Effector memory CD8-positive, alpha-beta T cell (primary cell): ENCODE measurements around the gene DPP10.
"Not testable (repeated sequence)": the region's sequence is repeated elsewhere in the genome, so short reads cannot be mapped to it uniquely, and the experiment has no call there.

Experiments used
- ATAC-seq: fragments of 150-1000 bp; cut with Tn5 transposase; replicated peaks from 2 replicates; pipeline ENCODE4 v1.10.0; 2021; ENCODE audit warnings: mild to moderate bottlenecking, moderate library complexity
- DNase-seq, 3 experiments: peaks; one replicate each; pipeline ENCODE4 v3.0.0; 2021
- H3K27ac Mint-ChIP-seq, 2 donors: one replicate each; pipeline ENCODE4 v1.8.0; 2022; ENCODE audit warnings: mild to moderate bottlenecking in 2 of 2, mixed read lengths in 2 of 2, moderate library complexity in 2 of 2
- H3K27me3 Mint-ChIP-seq, 2 donors: one replicate each; pipeline ENCODE4 v1.8.0; 2022; ENCODE audit warnings: mixed read lengths in 2 of 2
- H3K36me3 Mint-ChIP-seq: one replicate; pipeline ENCODE4 v1.8.0; 2022; ENCODE audit warnings: mild to moderate bottlenecking, moderate library complexity, mixed read lengths; ENCODE audit not compliant: insufficient read depth
- H3K4me1 Mint-ChIP-seq, 2 donors: one replicate each; pipeline ENCODE4 v1.8.0; 2022; ENCODE audit warnings: low read depth in 2 of 2, mixed read lengths in 2 of 2
- H3K4me3 Mint-ChIP-seq, 2 donors: one replicate each; pipeline ENCODE4 v1.8.0; 2022; ENCODE audit warnings: mild to moderate bottlenecking in 2 of 2, mixed read lengths in 2 of 2, moderate library complexity in 2 of 2
- H3K9me3 Mint-ChIP-seq, 2 donors: one replicate each; pipeline ENCODE4 v1.8.0; 2022; ENCODE audit warnings: mixed read lengths in 2 of 2

The DPP10 gene

DNA sequence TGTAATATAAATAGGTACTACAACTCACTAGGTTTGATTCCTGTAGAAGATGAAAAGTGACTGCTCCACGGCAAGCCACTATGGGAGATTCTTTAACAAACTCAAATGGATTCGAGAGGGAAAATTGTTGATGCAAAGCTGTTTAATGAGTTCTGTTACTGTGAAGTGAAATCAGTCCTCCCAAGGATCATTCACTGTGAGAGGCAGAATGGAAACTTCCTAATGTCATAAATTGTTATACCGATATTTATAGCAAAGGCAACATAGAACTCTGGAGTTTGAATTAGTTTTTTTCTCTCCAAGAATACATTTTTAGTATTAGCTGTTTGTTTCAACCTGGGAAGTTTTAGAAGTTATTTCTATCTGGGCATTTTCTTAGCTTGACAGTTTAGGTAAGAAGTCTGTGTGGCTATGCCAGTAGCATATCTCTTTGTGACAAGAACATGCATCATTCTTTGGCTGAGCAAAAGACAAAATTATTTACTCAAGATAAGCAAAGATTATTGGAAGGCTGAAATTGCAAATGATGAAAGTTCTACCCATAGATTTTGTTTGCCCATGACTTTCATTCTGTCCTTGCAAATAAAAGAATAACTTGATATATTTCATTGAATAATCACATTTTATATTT, 979.7 kb downstream of the DPP10 start:
- H3K4me1 Mint-ChIP-seq, result no peaks in the 10 kb centered on the region
- H3K27me3 Mint-ChIP-seq, result no peaks in the 10 kb centered on the region
- no peak overlapping the region for H3K4me3 Mint-ChIP-seq
- H3K9me3 Mint-ChIP-seq, result peaks cover 15 to 24% of the 10 kb centered on the region in 2 donors
- ATAC-seq (no peak), DNase-seq (no peak)
- no peaks in the 10 kb centered on the region for H3K36me3 Mint-ChIP-seq
- no peak overlapping the region for H3K27ac Mint-ChIP-seq

DNA sequence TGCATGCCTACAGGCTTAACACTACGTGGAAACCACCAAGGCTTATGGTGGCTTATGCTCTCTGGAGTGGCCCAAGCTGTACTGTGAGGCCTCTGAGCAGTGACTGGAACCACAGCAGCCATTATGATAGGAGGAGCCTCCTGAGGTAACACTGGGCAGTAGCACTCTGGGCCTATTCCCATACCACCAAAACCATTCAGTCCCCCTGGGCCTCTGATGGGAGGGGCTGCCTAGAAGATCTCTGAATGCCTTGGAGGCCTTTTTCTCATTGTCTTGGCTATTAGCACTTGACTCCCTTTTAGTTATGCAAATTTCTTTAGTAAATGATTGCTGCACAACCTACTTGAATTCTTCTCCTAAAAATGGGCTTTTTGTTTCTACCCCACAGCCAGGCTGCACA, 985.0 kb downstream of the DPP10 start:
- H3K36me3 Mint-ChIP-seq, result no peaks in the 10 kb centered on the region
- no peaks in the 10 kb centered on the region for H3K4me1 Mint-ChIP-seq
- H3K4me3 Mint-ChIP-seq, result no peak overlapping the region
- no peak overlapping the region for H3K27ac Mint-ChIP-seq
- DNase-seq, result no peak
- H3K27me3 Mint-ChIP-seq, result no peaks in the 10 kb centered on the region
- H3K9me3 Mint-ChIP-seq, result peaks cover 14 to 16% of the 10 kb centered on the region in 2 donors
- no peak for ATAC-seq

DNA sequence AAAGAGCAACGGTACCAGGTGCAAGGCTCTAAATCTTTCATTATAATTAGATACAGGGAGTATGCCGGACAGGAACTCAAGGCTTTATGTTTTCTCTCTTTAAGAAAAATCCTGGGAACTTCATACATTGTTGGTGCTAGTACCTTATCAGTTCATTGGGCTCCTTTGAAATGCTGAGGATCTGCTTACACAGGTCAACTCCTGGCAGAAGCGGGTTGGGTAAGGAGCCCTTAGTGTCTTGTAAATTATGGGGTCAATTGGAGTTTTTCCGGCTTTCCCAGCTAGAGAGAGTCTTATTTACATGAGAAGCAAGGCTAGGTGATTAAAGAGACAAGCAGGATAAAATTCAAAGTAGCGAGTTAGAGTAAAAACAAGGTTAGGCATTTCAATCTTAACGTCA, 998.3 kb downstream of the DPP10 start:
- not testable (repeated sequence) for H3K36me3 Mint-ChIP-seq, H3K4me3 Mint-ChIP-seq, H3K4me1 Mint-ChIP-seq, ATAC-seq, H3K27ac Mint-ChIP-seq, DNase-seq, H3K27me3 Mint-ChIP-seq
- peaks cover 9 to 11% of the 10 kb centered on the region in 2 donors for H3K9me3 Mint-ChIP-seq

DNA sequence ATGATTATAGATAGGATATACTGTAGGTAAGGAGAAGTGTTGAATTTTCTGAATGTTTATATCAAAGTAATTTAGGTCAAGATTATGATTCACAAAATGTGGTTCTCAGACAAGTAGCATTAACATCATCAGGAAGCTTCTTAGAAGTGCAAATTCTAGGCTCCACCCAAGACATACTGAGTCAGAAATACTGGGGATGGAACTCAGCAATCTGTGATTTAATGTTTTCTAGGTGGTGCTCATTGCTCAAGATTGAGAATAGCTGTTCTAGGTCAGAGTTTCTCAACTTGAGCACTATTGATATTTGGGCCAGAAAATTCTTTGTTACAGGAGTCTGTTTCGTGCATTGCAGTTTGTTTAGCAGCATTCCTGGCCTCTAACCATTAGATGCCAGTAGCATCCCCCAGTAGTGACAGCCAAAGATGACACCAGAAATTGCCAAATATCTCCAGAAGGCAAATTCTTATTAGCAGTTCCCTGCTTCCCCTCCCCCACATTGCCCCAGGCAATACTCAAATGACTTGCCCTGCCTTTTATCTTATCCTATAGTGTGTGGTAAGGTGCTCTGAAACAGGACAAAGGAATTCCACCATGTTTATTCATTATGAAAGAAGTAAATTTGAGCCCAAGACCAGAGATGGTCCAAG, 1001.2 kb downstream of the DPP10 start:
- DNase-seq, result no peak
- no peaks in the 10 kb centered on the region for H3K4me1 Mint-ChIP-seq

DNA sequence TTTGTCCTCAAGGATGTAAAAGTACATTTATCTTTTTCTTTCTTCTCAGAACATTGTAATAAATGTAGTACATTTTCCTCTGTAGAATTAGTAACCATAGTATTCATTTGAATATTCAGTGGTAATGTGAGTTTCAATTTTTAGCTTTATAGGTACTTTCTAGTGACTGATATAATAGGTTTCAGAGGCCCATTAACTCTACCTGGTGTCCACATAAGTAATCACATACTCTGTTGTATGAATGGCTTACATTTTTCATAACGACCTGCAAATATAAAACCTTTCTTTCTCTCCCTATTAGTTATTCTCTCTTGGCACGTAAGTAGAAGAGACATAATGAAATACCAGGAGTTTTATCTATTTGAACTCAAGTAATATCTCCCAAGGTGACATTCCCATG, 1017.6 kb downstream of the DPP10 start:
- Mint-ChIP-seq H3K4me1 (no peaks in the 10 kb centered on the region), H3K27ac (no peak overlapping the region), H3K27me3 (no peaks in the 10 kb centered on the region), H3K9me3 (peaks cover 9 to 12% of the 10 kb centered on the region in 2 donors), H3K4me3 (no peak overlapping the region), H3K36me3 (no peaks in the 10 kb centered on the region)
- no peak for DNase-seq
- no peak for ATAC-seq

More for the DNA sequence above, 1001.2 kb downstream of the DPP10 start:
- no peak for ATAC-seq
- H3K36me3 Mint-ChIP-seq, result no peaks in the 10 kb centered on the region
- no peak overlapping the region for H3K27ac Mint-ChIP-seq
- peaks cover 21 to 28% of the 10 kb centered on the region in 2 donors for H3K9me3 Mint-ChIP-seq
- no peak overlapping the region for H3K4me3 Mint-ChIP-seq
- no peaks in the 10 kb centered on the region for H3K27me3 Mint-ChIP-seq

DNA sequence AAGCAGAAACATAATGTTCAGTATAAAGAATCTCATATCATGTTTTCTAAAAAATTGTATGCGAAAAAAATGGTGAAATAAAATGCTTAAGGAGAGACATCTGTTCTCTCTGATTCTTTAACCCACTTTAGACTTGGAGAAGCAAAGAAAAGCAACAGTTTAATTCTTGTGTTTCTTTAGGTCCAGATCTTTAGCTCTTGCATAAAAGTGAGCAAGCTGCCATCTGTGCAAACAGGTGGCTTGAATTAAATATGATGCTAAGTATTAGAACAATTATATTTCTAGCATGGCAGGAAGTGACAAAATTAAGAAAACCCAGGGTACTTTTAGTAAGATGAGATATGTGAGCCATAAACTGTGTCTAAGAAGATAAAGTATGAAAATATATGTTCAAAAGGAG, 1038.3 kb downstream of the DPP10 start:
- no peak overlapping the region for H3K27ac Mint-ChIP-seq
- H3K27me3 Mint-ChIP-seq, result no peaks in the 10 kb centered on the region
- peaks cover 5 to 6% of the 10 kb centered on the region in 2 donors for H3K9me3 Mint-ChIP-seq
- no peak overlapping the region for H3K4me3 Mint-ChIP-seq
- DNase-seq (no peak), ATAC-seq (no peak)
- H3K36me3 Mint-ChIP-seq, result no peaks in the 10 kb centered on the region
- no peaks in the 10 kb centered on the region for H3K4me1 Mint-ChIP-seq

DNA sequence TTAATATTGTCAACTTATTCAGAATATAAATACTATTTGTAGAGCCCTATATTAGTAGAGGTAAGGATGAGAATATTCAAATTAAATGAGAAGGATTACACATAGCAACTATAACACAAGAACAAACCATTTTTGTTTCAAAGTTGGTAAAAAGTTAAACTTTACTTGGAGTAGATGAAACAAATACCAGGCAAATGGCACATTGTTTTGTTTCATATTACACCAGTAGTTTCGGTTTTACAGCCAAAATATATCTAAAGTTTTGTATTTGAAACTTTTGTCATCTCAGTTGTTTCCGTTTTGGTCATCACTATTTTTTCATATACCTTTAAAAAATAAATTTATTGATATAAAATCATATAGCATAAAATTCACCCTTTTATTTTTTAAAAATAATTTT, 1039.4 kb downstream of the DPP10 start:
- Mint-ChIP-seq H3K27ac (no peak overlapping the region), H3K36me3 (no peaks in the 10 kb centered on the region), H3K4me3 (no peak overlapping the region), H3K4me1 (no peaks in the 10 kb centered on the region), H3K27me3 (no peaks in the 10 kb centered on the region), H3K9me3 (peaks cover 5 to 6% of the 10 kb centered on the region in 2 donors)
- no peak for ATAC-seq
- DNase-seq, result no peak

DNA sequence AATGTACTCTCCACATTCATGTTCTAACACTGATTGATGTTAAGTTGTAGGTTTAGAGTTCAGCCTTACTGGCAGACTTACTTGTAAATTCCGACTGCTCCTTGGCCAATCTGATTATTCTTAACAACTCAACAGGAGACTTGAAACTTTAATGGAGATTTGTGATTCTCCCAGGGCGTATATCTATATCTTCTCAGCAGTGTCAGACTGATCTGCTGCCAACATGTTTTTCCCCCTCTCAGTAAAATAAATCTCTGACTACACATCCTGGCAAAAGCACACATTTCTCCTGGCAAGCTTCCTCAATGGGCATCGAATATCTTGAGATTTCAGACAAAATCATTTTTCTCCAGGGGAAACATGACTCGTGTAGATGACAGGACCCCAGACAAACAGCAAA, 1041.2 kb downstream of the DPP10 start:
- peaks cover 1 to 5% of the 10 kb centered on the region in 2 donors for H3K9me3 Mint-ChIP-seq

DNA sequence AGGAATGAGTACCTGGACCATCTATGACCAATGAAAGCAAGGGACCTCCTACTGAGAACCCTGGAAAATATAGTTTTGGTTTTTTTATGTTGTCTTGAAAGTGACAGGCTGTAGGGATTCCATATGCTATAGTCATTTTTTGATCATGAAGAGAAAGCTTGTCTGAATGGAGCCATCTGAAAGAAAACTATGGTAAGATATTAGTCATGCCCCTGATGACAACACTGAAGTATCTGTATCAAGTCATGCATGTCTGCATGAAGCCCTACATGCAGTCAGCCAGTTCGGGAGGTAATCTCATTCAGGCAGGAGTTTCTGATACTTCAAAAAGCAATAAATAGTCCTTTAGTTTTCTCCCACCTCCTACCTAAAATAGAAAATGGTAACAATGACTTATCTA, 1042.0 kb downstream of the DPP10 start:
- no peaks in the 10 kb centered on the region for H3K4me1 Mint-ChIP-seq
- H3K27me3 Mint-ChIP-seq, result no peaks in the 10 kb centered on the region
- DNase-seq, result no peak
- H3K4me3 Mint-ChIP-seq, result no peak overlapping the region
- ATAC-seq, result no peak
- H3K36me3 Mint-ChIP-seq, result no peaks in the 10 kb centered on the region
- H3K27ac Mint-ChIP-seq, result no peak overlapping the region
- peaks cover 1 to 5% of the 10 kb centered on the region in 2 donors for H3K9me3 Mint-ChIP-seq

More for the DNA sequence above, 1041.2 kb downstream of the DPP10 start:
- H3K4me3 Mint-ChIP-seq, result no peak overlapping the region
- no peaks in the 10 kb centered on the region for H3K4me1 Mint-ChIP-seq
- H3K27me3 Mint-ChIP-seq, result no peaks in the 10 kb centered on the region
- ATAC-seq, result no peak
- DNase-seq, result no peak
- no peak overlapping the region for H3K27ac Mint-ChIP-seq
- no peaks in the 10 kb centered on the region for H3K36me3 Mint-ChIP-seq

DNA sequence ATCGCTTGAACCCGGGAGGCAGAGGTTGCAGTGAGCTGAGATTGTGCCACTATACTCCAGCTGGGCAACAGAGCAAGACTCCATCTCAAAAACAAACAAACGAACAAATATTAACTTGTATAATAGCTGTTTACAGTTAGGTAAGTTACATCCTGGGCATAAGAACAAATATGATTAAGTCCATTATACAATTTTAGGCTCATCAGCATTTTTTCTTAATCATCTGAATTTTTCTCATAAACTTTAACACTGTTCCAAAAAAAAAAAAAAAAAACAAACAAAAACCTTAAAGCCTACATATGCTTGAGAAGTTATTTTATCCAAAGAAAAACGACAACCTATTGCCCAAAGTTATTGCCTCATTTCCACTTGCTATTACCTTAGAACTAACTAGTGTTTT, 1042.5 kb downstream of the DPP10 start:
- no peaks in the 10 kb centered on the region for H3K27me3 Mint-ChIP-seq
- no peak overlapping the region for H3K4me3 Mint-ChIP-seq
- H3K9me3 Mint-ChIP-seq, result peaks cover 1 to 5% of the 10 kb centered on the region in 2 donors
- no peaks in the 10 kb centered on the region for H3K4me1 Mint-ChIP-seq
- H3K27ac Mint-ChIP-seq, result no peak overlapping the region
- ATAC-seq (no peak), DNase-seq (no peak)
- no peaks in the 10 kb centered on the region for H3K36me3 Mint-ChIP-seq

DNA sequence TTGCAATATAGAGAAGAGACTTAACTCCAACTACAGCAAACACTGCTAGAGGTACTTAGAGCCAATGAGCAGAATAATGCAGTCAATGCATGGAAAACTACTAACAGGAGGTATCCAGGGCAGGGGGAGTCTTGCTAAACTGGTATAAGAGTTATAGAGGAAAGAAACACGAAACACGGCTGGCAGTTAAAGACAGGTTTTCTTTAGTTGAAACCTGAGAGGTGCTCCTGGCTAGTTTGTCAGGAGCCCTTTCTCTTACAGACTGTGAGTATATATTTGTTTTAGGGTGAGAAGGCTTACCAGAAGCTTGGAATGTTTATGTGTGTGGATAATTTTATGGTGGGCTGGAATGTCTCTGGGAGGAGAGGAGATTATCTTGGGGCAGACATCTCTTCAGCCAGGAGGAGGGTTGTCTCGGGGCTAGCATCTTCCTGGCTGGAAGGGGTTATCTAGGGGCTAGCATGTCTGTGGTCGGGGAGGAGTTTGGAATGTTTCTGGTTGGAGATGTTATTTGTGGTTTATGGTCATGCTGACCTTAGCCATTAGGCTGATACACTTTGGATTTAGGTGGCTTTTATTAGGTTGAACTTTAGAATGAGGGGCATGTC, 1048.8 kb downstream of the DPP10 start:
- Mint-ChIP-seq H3K9me3 (peaks cover 0 to 5% of the 10 kb centered on the region in 2 donors), H3K36me3 (no peaks in the 10 kb centered on the region), H3K4me1 (no peaks in the 10 kb centered on the region), H3K4me3 (no peak overlapping the region), H3K27ac (no peak overlapping the region), H3K27me3 (no peaks in the 10 kb centered on the region)
- no peak for DNase-seq
- no peak for ATAC-seq

DNA sequence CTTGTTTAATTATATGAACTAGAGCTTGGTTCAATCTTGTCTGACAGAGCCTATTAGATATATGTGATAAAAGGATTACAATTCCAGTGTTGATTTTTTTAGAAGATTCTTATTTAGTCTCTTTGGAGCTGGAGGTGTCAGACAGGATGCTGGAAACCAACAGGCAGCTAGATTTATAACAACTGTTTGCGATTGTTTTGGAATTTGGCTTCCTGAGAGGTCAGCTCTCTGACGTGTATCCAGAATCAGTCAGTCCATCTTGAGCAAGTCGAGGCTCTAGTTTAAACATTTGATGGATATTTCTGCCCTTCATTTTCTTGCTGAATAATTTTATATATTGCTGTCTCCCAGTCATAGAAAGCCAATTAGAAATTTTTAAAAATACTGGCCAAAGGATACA, 1062.9 kb downstream of the DPP10 start:
- Mint-ChIP-seq H3K36me3 (no peaks in the 10 kb centered on the region), H3K4me1 (no peaks in the 10 kb centered on the region)

DNA sequence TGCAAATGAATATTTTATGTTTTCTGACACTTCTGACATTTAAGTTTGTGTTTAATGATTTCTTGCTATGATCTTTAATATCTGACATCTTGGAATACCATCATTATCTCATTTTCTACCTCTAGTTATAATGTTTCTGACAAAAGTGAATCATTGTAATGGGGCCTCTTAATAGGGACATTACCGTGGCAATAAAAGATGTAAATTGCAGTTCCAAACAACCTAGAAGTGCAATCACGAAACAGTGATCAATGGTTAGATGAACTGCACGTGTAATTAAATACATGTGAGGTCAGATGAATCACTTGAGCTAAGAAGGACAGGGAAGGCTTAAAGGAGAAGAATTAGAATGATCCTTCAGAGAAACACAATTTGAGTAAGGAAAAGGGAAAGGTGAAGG, 1078.3 kb downstream of the DPP10 start:
- peaks cover 6 to 8% of the 10 kb centered on the region in 2 donors for H3K9me3 Mint-ChIP-seq
- ATAC-seq (no peak), DNase-seq (no peak)
- no peaks in the 10 kb centered on the region for H3K36me3 Mint-ChIP-seq
- H3K4me3 Mint-ChIP-seq, result no peak overlapping the region
- no peaks in the 10 kb centered on the region for H3K4me1 Mint-ChIP-seq
- no peaks in the 10 kb centered on the region for H3K27me3 Mint-ChIP-seq
- H3K27ac Mint-ChIP-seq, result no peak overlapping the region

More for the DNA sequence above, 1062.9 kb downstream of the DPP10 start:
- Mint-ChIP-seq H3K27ac (no peak overlapping the region), H3K4me3 (no peak overlapping the region), H3K9me3 (peaks cover 14 to 15% of the 10 kb centered on the region in 2 donors), H3K27me3 (no peaks in the 10 kb centered on the region)
- no peak for ATAC-seq
- no peak for DNase-seq

DNA sequence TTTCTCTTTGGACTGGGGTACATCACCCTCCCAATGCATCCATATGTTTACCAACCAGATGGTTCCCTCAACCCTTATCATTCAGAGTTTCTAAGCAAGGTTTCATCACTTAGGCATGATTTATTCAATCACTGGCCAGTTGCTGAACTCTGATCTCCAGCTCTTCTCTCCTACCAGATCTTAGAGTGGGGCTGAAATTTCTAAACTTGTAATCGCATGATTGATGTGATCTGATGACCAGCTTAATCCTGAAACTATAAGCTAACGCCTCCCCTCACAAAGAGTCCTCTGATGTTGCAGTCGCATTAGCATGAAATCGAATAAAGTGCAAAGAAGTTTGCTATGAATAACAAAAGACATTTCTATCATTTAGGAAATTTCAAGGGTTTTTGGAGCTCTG, 1082.0 kb downstream of the DPP10 start:
- Mint-ChIP-seq H3K4me3 (no peak overlapping the region), H3K27ac (no peak overlapping the region), H3K36me3 (no peaks in the 10 kb centered on the region), H3K4me1 (no peaks in the 10 kb centered on the region), H3K27me3 (no peaks in the 10 kb centered on the region), H3K9me3 (peaks cover 6 to 8% of the 10 kb centered on the region in 2 donors)
- ATAC-seq (no peak), DNase-seq (no peak)
